GM12875 (cell line): Measurements from ENCODE around the gene LRP1B.

Source experiments
- H3K4me3 ChIP-seq: one replicate; pipeline ENCODE4 v1.5.1; 2011; ENCODE audit warnings: low read depth, low read length, control low read depth
- TF ChIP-seq, protein P1 (sequence below): IDR thresholded peaks from 2 replicates; pipeline ENCODE4 v1.5.1; 2011; ENCODE audit warnings: low read depth, mild to moderate bottlenecking, control low read depth, inconsistent platforms, low read length, moderate library complexity, borderline replicate concordance; ENCODE audit not compliant: insufficient read depth

Gene LRP1B

GRCh38 chr2:141380008-141380979 lies 750.5 kb downstream of the LRP1B start:
- H3K4me3 ChIP-seq: no peak overlapping the region
- TF ChIP-seq, protein P1, sequence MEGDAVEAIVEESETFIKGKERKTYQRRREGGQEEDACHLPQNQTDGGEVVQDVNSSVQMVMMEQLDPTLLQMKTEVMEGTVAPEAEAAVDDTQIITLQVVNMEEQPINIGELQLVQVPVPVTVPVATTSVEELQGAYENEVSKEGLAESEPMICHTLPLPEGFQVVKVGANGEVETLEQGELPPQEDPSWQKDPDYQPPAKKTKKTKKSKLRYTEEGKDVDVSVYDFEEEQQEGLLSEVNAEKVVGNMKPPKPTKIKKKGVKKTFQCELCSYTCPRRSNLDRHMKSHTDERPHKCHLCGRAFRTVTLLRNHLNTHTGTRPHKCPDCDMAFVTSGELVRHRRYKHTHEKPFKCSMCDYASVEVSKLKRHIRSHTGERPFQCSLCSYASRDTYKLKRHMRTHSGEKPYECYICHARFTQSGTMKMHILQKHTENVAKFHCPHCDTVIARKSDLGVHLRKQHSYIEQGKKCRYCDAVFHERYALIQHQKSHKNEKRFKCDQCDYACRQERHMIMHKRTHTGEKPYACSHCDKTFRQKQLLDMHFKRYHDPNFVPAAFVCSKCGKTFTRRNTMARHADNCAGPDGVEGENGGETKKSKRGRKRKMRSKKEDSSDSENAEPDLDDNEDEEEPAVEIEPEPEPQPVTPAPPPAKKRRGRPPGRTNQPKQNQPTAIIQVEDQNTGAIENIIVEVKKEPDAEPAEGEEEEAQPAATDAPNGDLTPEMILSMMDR: no peak

- no peak overlapping the region for H3K4me3 ChIP-seq
- TF ChIP-seq, protein P1: no peak
Observed at GRCh38 chr2:141364821-141365220, 766.0 kb downstream of the LRP1B start.

GRCh38 chr2:141362311-141362710 lies 768.5 kb downstream of the LRP1B start:
- no peak overlapping the region for H3K4me3 ChIP-seq
- TF ChIP-seq, protein P1: no peak

GRCh38 chr2:141348481-141348880 lies 782.3 kb downstream of the LRP1B start:
- no peak overlapping the region for H3K4me3 ChIP-seq

GRCh38 chr2:141341444-141341843 lies 789.4 kb downstream of the LRP1B start:
- H3K4me3 ChIP-seq: no peak overlapping the region
- TF ChIP-seq, protein P1: no peak

More at GRCh38 chr2:141348481-141348880, 782.3 kb downstream of the LRP1B start:
- TF ChIP-seq, protein P1: no peak

DNA sequence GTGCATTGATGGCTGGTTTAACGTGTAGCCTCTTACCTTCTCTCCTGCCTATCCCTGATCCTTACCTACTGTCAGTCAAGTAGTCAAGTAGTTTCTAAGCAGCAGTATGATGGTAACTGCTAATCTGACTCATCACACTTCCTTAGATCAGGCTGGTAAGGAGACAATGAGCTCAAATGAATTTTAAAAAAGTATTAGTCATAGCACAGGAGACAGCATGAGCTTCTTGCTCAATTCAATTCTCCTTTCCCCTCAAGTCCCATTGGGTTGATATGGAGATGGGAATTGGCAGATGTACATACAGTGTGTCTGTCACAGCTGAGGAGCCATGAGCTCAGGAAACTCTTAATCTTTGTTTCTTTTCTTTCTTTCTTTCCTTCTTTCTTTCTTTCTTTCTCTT lies 799.7 kb downstream of the LRP1B start:
- TF ChIP-seq, protein P1: no peak
- H3K4me3 ChIP-seq: no peak overlapping the region

DNA sequence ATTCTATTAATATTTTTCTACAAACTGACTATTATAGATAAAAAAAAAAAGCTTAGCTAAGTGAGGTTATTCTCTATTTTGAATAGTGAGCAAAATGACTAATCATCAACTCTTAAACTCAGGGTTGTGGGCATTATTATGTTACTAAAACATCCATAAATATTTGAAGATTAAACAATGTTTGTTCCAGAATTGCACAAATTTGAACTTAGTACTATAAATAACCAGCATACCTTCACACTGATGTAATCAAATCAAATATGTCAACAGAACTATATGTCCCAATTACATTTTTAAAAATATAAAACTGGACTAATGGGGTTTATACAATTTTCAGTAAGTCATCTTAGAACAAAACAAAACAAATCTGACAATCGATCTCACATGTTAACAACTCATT lies 800.9 kb downstream of the LRP1B start:
- H3K4me3 ChIP-seq: no peak overlapping the region
- TF ChIP-seq, protein P1: no peak
